Upper lobe of left lung (tissue), 4 donors: ENCODE results near the gene JARID2.

Source experiments
- CTCF ChIP-seq, 6 experiments: fragments of 450-650 bp in 4 of 6; fragments of 200-600 bp in 2 of 6; sonication (generic) in 2 of 6; IDR thresholded peaks; one replicate each; pipeline ENCODE4 v1.5.1; 2016 to 2019; ENCODE audit warnings: antibody characterized with exemption in 6 of 6
- EP300 ChIP-seq, 4 donors: sonication (generic); formaldehyde crosslinking; IDR thresholded peaks; one replicate each; pipeline ENCODE4 v1.5.1; 2017; ENCODE audit warnings: antibody characterized with exemption in 4 of 4, control low read depth in 2 of 4
- POLR2A ChIP-seq, 4 donors: fragments of 450-650 bp; IDR thresholded peaks; one replicate each; pipeline ENCODE4 v1.5.1; 2016 to 2017; ENCODE audit warnings: antibody characterized with exemption in 4 of 4, mild to moderate bottlenecking in 2 of 4
- POLR2AphosphoS5 ChIP-seq, 2 donors: sonication (generic); formaldehyde crosslinking; IDR thresholded peaks; one replicate each; pipeline ENCODE4 v1.5.1; 2017; ENCODE audit warnings: antibody characterized with exemption in 2 of 2

- TF ChIP-seq CTCF (IDR thresholded peaks at IDR 0.05) (no peak), POLR2A (IDR thresholded peaks at IDR 0.05) (no peak), EP300 (IDR thresholded peaks at IDR 0.05) (no peak), POLR2AphosphoS5 (IDR thresholded peaks at IDR 0.05) (no peak)
Measured at GRCh38 chr6:15372932-15373331, 127.1 kb downstream of the JARID2 start.
